ENCODE data around the gene BRF1.
"Not testable (repeated sequence)": the region's sequence is repeated elsewhere in the genome, so short reads cannot be mapped to it uniquely, and the experiment has no call there.

The BRF1 gene

GRCh38 chr14:105333613-105334364 is 33.0 kb upstream of the BRF1 start:
- Histone ChIP-seq H3K9me3 (peaks cover 13% of the 10 kb centered on the region), H4K20me1 (peaks cover 100% of the 10 kb centered on the region), H3K4me1 (peaks cover 98% of the 10 kb centered on the region), H3K36me3 (peaks cover 22% of the 10 kb centered on the region; the same call in 1 of the 2 replicates), H3K27ac (no peak overlapping the region), H3K9ac (peak overlapping the region; percentile 13; the same call in 1 of the 2 replicates), H3K4me3 (no peak overlapping the region), H3K4me2 (peak overlapping the region; percentile 93), H3K27me3 (no peaks in the 10 kb centered on the region)
- TF ChIP-seq Cebpa-rat (IDR thresholded peaks at IDR 0.05), result no peak

- no peak overlapping the region for H3K27ac ChIP-seq
- peaks cover 13% of the 10 kb centered on the region for H3K9me3 ChIP-seq
- peaks cover 98% of the 10 kb centered on the region for H3K4me1 ChIP-seq
- H3K27me3 ChIP-seq, result no peaks in the 10 kb centered on the region
- H4K20me1 ChIP-seq, result peaks cover 100% of the 10 kb centered on the region
- H3K4me2 ChIP-seq, result peak overlapping the region; percentile 93
- no peak for TF ChIP-seq Cebpa-rat (IDR thresholded peaks at IDR 0.05)
- peak overlapping the region; percentile 32; the same call in 1 of the 2 replicates for H3K4me3 ChIP-seq
- peak overlapping the region; percentile 13; the same call in 1 of the 2 replicates for H3K9ac ChIP-seq
- H3K36me3 ChIP-seq, result peaks cover 22% of the 10 kb centered on the region; the same call in 1 of the 2 replicates
Measured at GRCh38 chr14:105333020-105333490, 32.3 kb upstream of the BRF1 start.

GRCh38 chr14:105332350-105332874 is 31.6 kb upstream of the BRF1 start:
- Histone ChIP-seq H3K36me3 (peaks cover 25% of the 10 kb centered on the region; the same call in 1 of the 2 replicates), H3K4me3 (peak overlapping the region; percentile 32; the same call in 1 of the 2 replicates), H3K9ac (peak overlapping the region; percentile 13; the same call in 1 of the 2 replicates), H3K27me3 (no peaks in the 10 kb centered on the region), H3K4me1 (peaks cover 98% of the 10 kb centered on the region), H3K4me2 (peak overlapping the region; percentile 93), H3K9me3 (peaks cover 13% of the 10 kb centered on the region), H4K20me1 (peaks cover 100% of the 10 kb centered on the region), H3K27ac (peak overlapping the region; percentile 51; the same call in 1 of the 2 replicates)
- TF ChIP-seq Cebpa-rat (IDR thresholded peaks at IDR 0.05), result no peak

- H3K36me3 ChIP-seq, result peaks cover 26% of the 10 kb centered on the region; the same call in 1 of the 2 replicates
- no peaks in the 10 kb centered on the region for H3K27me3 ChIP-seq
- peaks cover 100% of the 10 kb centered on the region for H3K4me1 ChIP-seq
- TF ChIP-seq Cebpa-rat (IDR thresholded peaks at IDR 0.05), result no peak
- peaks cover 100% of the 10 kb centered on the region for H4K20me1 ChIP-seq
- H3K4me2 ChIP-seq, result peak overlapping the region; percentile 93
- peak overlapping the region; percentile 32; the same call in 1 of the 2 replicates for H3K4me3 ChIP-seq
- H3K27ac ChIP-seq, result peak overlapping the region; percentile 51; the same call in 1 of the 2 replicates
- H3K9ac ChIP-seq, result 0 out of 2 replicates have a peak overlapping the region, but pooled peaks have one; percentile 13
- peaks cover 13% of the 10 kb centered on the region for H3K9me3 ChIP-seq
Measured at GRCh38 chr14:105331575-105332349, 31.0 kb upstream of the BRF1 start.

GRCh38 chr14:105330491-105330895 is 29.7 kb upstream of the BRF1 start:
- H3K4me2 ChIP-seq, result peak overlapping the region; percentile 93
- no peak overlapping the region for H3K4me3 ChIP-seq
- H3K36me3 ChIP-seq, result peaks cover 24% of the 10 kb centered on the region; the same call in 1 of the 2 replicates
- peaks cover 100% of the 10 kb centered on the region for H3K4me1 ChIP-seq
- H4K20me1 ChIP-seq, result peaks cover 100% of the 10 kb centered on the region
- no peak for TF ChIP-seq Cebpa-rat (IDR thresholded peaks at IDR 0.05)
- H3K27me3 ChIP-seq, result no peaks in the 10 kb centered on the region
- H3K9me3 ChIP-seq, result peaks cover 13% of the 10 kb centered on the region
- no peak overlapping the region for H3K9ac ChIP-seq
- H3K27ac ChIP-seq, result no peak overlapping the region

GRCh38 chr14:105329411-105330150 is 28.8 kb upstream of the BRF1 start:
- Histone ChIP-seq H3K4me1 (peaks cover 100% of the 10 kb centered on the region), H3K36me3 (peaks cover 15% of the 10 kb centered on the region; the same call in 1 of the 2 replicates), H3K9me3 (peaks cover 13% of the 10 kb centered on the region), H3K4me3 (no peak overlapping the region), H3K27me3 (no peaks in the 10 kb centered on the region), H3K4me2 (peak overlapping the region; percentile 72), H4K20me1 (peaks cover 100% of the 10 kb centered on the region), H3K9ac (peak overlapping the region; percentile 55; the same call in 1 of the 2 replicates), H3K27ac (peak overlapping the region; percentile 30)
- TF ChIP-seq Cebpa-rat (IDR thresholded peaks at IDR 0.05), result no peak

- H3K27ac ChIP-seq, result peak overlapping the region; percentile 30
- H3K27me3 ChIP-seq, result no peaks in the 10 kb centered on the region
- H4K20me1 ChIP-seq, result peaks cover 100% of the 10 kb centered on the region
- no peak overlapping the region for H3K4me3 ChIP-seq
- H3K9ac ChIP-seq, result peak overlapping the region; percentile 55; the same call in 1 of the 2 replicates
- peak overlapping the region; percentile 72 for H3K4me2 ChIP-seq
- peaks cover 10% of the 10 kb centered on the region; the same call in 1 of the 2 replicates for H3K36me3 ChIP-seq
- H3K4me1 ChIP-seq, result peaks cover 100% of the 10 kb centered on the region
- peaks cover 13% of the 10 kb centered on the region for H3K9me3 ChIP-seq
- TF ChIP-seq Cebpa-rat (IDR thresholded peaks at IDR 0.05), result no peak
Measured at GRCh38 chr14:105328678-105329390, 28.0 kb upstream of the BRF1 start.

GRCh38 chr14:105328070-105328677 is 27.4 kb upstream of the BRF1 start:
- H4K20me1 ChIP-seq, result peaks cover 100% of the 10 kb centered on the region
- peak overlapping the region; percentile 55; the same call in 1 of the 2 replicates for H3K9ac ChIP-seq
- H3K27me3 ChIP-seq, result no peaks in the 10 kb centered on the region
- H3K4me2 ChIP-seq, result peak overlapping the region; percentile 72
- no peak for TF ChIP-seq Cebpa-rat (IDR thresholded peaks at IDR 0.05)
- H3K4me3 ChIP-seq, result no peak overlapping the region
- H3K36me3 ChIP-seq, result peaks cover 10% of the 10 kb centered on the region; the same call in 1 of the 2 replicates
- H3K4me1 ChIP-seq, result peaks cover 100% of the 10 kb centered on the region
- peaks cover 13% of the 10 kb centered on the region for H3K9me3 ChIP-seq
- H3K27ac ChIP-seq, result peak overlapping the region; percentile 30; the same call in 1 of the 2 replicates

GRCh38 chr14:105327695-105328045 is 26.9 kb upstream of the BRF1 start:
- not testable (repeated sequence) for H3K27me3 ChIP-seq, H3K9ac ChIP-seq, H3K27ac ChIP-seq, H3K4me3 ChIP-seq, H3K36me3 ChIP-seq
- peaks cover 100% of the 10 kb centered on the region for H3K4me1 ChIP-seq
- peaks cover 100% of the 10 kb centered on the region for H4K20me1 ChIP-seq
- H3K4me2 ChIP-seq, result peak overlapping the region; percentile 72
- peaks cover 13% of the 10 kb centered on the region for H3K9me3 ChIP-seq

Data from BLaER1 (cell line).